GM03348 (cell line): Measurements from ENCODE around the gene ALDH3A2.
"Not testable (repeated sequence)": the region's sequence is repeated elsewhere in the genome, so short reads cannot be mapped to it uniquely, and the experiment has no call there.

Source experiments
- DNase-seq: peaks from one replicate; pipeline ENCODE4 v3.0.0; 2012; ENCODE audit warnings: low spot score

ALDH3A2 gene

DNA sequence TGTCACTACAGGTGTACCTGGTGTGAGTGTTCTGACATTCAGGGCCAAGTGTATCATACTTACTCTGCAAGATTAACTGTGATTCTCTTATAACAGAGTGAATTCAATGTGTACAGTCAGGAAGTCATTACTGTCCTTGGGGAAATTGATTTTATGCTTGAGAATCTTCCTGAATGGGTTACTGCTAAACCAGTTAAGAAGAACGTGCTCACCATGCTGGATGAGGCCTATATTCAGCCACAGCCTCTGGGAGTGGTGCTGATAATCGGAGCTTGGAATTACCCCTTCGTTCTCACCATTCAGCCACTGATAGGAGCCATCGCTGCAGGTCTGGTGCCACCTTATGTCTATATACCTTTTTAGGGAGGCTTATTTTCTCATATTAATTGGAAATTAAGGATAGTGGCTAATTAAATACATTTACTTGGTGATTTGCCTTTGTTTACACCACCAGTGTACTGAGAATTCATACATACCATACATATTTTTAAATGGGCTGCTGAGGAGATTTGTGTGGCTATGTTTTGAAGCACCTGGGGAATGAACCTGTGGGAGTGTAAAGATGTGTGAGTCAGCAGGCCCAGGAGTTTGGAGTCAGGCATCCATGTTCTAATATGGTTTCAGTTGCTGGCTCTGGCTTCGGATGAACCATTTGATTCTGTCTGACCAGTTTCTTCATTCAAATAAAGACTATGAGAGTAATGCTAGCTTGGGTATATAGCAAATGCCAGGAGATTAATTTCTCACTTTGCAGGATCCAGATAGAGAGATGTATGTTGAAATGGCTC is 3.1 kb downstream of the ALDH3A2 start:
- no peak for DNase-seq

DNA sequence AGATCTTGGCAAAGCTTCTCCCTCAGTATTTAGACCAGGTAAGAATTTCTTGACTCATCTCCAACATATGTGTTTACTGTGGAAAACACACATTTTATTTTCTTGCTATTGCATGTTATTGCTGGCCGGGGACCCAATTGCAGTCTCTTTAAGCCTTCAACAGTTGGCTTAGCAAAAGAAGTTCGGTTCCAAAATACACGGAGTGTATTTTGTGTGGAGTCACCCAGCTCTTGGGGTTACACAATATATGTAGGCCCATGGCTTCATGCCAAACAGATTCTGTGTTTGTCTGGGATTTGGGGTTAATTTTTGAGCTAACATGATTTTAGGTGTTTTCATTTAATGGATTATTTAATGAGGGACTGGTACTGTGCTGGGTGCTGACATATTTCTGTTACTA is 4.0 kb downstream of the ALDH3A2 start:
- DNase-seq: no peak

DNA sequence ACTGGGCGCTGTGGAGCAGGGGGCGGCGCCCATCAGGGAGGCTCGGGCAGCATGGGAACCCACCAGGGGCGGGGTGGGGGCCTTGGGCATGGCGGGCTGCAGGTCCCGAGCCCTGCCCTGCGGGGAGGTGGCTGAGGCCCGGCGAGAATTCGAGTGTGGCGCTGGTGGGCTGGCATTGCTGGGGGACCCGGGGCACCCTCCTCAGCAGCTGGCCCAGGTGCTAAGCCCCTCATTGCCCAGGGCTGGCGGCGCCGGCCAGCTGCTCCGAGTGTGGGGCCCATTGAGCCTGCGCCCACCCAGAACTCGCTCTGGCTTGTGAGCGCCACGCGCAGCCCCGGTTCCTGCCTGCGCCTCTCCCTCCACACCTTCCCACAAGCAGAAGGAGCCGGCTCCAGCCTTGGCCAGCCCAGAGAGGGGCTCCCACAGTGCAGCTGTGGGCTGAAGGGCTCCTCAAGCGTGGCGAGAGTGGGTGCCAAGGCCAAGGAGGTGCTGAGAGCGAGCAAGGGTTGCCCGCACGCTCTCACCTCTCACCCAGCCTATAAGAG is 5.9 kb downstream of the ALDH3A2 start:
- DNase-seq: no peak

DNA sequence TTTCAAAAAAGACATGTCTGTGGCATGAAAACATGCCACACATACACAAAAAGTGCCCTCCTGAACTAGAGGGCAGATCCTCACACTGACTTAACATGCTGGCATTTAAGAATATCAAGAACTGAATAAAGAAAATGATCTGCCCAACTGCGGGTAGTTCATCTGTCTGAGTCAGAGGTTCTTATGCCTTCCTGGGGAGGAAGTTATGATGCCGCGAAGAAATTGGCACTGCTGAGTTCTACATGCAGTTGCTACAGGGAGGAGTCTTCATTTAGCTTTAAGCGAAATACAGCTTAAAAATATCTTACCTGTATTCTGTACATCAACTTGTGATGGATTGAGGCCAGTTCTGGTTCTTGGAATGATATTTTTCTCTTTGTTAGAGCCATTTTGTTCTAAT is 6.3 kb downstream of the ALDH3A2 start:
- no peak for DNase-seq

DNA sequence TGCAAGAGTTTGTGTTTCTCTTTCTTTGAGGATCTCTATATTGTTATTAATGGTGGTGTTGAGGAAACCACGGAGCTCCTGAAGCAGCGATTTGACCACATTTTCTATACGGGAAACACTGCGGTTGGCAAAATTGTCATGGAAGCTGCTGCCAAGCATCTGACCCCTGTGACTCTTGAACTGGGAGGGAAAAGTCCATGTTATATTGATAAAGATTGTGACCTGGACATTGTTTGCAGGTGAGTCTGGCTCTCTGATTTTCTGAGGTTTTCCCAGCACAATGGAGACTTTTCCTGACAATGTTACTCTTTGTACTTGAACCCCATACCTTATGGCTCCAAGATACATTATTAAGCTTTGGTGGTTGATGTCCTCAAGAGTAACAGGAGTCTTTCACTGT is 7.8 kb downstream of the ALDH3A2 start:
- DNase-seq: no peak

DNA sequence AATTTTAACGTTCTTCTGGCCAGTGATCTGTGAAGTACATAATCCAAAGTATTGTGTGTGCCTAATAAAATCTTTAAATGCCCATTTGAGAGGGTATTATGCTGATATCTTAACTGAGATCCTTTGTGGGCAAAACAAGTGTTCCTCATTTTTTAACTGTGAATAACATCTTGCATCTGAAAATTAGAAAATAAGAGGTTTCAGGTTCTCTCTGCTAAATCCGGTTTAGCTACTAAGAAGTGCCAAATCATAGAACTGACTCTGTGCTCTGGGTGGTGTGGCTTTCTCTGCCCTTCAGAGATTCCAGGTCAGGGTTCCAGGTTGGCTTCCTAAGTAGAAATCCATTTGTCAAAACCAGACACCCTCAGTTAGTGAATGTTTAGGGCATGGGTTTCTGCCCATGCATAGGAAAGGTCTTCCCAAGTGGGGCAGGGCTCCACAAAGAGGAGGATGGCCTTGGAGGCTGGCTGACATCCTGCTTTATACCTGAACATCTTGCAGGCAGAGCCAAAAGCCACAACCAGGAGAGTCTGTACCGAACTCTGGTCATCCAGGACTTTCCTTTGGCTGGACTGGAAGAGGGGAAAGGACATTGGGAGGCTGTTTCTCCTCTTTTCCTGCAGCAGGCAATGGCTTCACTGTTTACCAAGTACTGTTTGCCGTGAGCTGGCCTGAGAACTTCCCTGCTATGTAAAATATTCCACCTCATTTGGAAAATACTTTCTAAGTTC is 8.5 kb downstream of the ALDH3A2 start:
- no peak for DNase-seq

DNA sequence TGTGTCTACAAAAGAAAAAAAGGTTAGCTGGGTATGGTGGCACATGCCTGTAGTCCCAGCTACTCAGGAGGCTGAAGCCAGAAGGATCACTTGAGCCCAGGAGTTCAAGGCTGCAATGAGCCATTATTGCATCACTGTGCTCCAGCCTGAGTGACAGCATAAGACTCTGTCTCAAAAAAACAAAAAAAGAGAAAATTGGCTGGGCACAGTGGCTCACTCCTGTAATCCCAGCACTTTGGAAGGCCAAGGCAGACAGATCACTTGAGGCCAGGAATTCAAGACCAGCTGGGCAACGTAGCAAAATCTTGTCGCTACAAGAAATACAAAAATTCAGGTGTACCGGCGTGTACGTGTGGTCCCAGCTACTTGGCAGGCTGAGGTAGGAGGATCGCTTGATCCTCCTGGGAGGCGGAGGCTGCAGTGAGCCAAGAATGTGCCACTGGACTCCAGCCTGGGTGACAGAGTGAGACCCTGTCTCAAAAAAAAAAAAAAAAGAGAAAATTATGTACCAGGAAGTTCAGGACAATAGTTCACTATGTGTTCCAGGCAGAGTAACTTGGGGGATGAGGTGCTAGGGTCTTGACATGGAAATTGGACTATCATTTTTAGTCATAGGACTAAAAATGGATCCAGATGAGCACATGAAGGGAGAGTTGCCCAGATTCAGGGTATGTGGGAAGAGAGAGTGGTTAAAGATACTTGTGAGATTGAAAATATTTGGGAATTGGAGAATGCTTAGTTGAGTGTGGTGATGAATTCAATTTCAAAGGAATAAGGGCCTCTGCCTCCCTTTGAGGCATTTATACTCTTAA is 11.0 kb downstream of the ALDH3A2 start:
- no peak for DNase-seq

DNA sequence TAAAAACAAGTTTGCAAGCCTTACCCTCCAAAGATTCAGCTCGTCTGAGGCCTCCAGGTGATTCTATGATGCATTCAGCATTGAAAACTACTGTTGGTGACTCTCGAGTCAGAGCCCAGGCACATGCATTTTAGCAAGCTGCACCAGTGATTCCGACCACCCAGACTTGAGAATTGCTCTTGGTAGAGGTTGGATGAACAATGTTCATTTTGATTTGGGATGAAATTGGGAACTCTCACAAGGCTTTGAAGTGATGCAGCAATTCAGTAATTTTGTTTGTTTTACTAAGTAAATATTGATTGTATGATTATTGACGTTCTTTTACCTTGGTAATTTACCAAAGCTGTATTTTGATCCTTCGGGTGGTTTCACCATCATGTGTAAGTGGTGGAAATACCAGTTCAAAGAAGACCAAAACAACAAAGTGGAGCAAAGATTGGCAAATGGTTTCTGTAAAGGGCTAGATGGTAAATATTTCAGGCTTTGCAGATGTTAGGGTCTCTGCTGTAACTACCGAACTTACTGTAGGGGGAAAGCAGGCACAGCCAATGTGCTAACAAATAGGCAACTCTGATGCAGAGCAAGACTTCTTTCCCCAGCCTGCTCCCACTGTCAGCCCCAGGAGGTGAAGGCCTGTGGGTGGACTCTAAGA is 11.8 kb downstream of the ALDH3A2 start:
- DNase-seq: no peak

DNA sequence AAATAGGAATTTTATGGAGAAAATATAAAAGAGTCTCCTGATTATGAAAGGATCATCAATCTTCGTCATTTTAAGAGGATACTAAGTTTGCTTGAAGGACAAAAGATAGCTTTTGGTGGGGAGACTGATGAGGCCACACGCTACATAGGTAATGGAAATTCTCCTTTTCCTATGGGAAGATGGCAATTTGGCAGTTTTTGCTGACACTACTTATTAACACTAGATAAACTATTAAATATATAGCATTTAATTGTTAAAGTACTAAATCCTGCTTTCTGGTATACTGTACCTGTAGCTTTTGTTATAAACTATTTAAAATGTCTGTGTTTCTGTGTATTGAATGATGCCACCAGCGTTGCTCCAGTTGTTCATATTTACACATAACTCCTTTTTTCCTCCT is 12.6 kb downstream of the ALDH3A2 start:
- DNase-seq: no peak

DNA sequence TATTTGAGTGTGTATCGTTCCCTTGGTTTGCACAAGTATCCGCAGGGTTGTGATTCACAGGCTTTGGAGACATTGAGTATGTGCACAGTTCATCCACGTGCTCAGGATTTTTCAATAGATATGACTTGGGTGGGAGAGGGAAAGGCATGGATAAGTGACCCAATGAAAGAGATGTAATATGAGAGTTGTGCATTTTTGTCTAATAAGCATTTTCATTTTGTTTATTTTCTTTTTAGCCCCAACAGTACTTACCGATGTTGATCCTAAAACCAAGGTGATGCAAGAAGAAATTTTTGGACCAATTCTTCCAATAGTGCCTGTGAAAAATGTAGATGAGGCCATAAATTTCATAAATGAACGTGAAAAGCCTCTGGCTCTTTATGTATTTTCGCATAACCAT is 14.5 kb downstream of the ALDH3A2 start:
- DNase-seq: no peak

DNA sequence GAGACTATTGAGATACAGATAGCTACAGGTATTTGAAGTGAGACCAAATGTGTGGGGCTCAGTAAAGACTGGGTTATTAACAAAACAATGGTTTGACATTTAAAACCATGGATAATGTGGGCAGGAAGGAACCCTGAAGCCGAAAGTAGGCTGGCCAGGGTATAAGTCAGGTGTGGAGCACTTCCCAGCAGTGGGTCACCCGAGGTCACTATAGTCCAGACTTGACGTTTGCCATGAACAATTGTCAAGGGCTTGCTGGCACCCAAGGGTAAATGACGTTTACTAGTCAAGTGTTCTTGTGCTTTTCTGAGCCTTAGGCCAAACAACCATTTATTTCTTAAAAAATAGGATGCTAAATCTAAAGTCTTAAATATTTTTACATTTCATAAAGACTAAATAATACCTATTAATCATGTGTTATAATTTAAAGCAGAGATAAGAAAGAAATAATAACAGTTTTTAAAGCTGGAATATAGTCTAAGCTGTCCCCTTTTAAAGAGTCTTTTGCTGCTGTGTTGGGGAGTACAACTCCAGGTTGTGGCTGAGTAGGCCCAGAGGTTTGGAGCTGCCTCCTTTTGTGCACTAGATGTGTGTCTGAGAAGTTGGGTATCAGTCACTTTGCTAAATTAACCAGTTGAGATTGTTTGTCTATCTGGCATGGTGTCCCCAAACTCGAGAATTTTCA is 15.7 kb downstream of the ALDH3A2 start:
- no peak for DNase-seq

DNA sequence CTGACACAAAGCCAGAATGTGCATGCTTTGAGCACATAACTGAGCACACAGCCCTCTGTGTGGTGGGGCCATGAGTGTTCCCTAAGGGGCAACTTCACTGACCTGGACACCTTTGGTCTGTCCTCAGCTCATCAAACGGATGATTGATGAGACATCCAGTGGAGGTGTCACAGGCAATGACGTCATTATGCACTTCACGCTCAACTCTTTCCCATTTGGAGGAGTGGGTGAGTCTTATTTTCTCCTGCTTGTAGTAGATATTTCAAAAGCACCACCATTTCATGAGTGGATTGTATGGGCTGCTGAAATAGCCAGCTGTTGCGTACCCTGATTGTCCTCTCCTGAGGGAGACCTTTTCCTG is 16.2 kb downstream of the ALDH3A2 start:
- no peak for DNase-seq

DNA sequence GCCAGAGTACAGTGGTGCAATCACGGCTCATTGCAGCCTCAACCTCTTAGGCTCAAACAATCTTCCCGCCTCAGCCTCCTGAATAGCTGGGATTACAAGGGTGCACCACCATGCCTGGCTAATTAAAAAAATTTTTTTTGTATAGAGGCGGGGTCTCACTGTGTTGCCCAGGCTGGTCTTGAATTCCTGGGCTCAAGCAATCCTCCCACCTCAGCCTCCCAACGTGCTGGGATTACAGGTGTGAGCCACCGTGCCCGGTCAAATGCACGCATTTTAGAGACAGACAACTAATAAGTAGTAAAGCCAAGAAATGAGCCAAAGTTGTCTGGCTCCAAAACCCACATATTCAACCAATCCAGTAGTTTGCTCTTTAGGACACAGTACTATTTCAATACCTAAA is 21.1 kb downstream of the ALDH3A2 start:
- DNase-seq: not testable (repeated sequence)

DNA sequence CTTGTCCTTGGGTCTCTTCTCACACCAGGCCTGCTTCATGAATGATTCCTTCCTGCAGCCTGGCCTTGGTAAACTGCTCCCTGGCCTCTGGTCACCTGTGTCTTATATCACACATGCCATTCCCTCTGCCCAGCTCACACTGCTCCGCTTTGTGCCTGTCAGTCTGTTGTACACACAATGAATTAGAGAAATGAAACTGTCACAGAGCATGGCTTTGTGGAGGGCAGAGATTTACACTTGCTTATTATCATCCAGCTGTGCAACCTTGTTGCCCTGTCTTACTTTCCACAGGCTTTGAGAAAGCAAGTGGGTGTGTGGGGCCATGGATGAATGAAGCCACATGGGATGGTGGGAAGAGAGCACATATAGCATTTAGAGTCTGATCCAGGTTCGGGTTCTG is 22.4 kb downstream of the ALDH3A2 start:
- DNase-seq: no peak

DNA sequence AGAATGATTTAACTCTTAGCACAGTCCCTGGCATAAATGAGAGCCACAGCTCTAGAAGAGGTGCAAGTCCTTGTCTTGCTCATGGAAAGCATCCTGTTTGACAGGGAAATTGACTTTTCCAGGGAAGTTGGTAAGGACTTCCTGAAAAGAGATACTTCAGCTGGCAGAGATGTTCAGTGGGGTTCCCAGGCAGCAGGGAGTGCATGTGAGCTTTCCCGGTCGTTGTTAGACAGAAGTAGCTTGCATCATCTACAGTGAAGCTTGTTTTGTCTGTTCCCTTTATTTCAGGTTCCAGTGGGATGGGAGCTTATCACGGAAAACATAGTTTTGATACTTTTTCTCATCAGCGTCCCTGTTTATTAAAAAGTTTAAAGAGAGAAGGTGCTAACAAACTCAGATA is 22.9 kb downstream of the ALDH3A2 start:
- DNase-seq: peak; percentile 24

DNA sequence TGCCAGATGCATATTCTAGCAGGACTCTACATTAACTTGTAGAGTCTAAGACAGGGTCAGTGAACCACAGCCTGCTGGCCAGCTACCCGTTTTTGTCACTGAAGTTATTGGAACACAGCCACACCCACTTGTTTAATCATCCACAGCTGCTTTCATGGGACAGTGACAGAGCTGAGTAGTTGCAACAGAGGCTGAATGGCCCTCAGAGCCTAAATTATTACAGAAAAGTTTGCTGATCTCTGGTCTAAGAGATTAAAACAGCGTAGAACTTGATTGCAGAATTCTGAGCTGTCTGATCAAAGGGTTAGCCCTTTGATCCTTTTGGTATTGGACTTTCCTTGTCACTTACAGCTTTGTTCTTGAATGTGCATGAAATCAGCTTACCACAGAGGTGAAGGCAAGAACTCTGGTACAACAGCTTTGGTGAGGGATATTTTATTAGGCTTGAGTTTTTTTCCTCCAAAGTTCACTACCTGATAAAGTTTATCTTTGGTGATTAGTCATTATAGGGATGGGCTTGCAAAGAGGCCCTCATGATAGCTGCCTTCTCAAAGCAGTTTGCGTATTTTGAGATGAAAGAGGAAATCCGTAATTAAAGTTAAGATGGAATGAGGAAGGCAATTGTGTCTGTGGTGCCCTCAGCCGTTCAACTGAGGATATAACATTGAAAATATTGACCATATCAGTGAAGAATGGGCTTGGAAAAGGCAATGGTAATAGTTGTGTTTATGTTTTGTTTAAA is 23.6 kb downstream of the ALDH3A2 start:
- peak; percentile 31 for DNase-seq

DNA sequence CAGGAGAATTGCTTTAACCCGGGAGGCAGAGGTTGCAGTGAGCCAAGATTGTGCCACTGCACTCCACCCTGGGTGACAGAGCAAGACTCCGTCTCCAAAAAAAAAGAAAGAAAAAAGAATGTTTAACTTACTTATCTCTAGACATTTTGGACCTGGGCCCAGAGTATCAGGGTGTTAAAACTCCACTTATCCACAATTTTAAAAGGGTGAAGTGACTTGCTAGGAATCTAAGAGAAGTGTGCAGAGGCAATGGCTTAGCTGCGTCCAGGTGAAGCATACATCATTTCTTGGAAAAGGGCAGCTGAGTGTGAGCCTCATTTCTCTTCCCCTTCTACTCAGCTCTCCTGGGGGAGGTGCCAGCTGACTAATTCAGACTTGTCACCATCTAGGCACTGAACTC is 25.1 kb downstream of the ALDH3A2 start:
- DNase-seq: no peak

DNA sequence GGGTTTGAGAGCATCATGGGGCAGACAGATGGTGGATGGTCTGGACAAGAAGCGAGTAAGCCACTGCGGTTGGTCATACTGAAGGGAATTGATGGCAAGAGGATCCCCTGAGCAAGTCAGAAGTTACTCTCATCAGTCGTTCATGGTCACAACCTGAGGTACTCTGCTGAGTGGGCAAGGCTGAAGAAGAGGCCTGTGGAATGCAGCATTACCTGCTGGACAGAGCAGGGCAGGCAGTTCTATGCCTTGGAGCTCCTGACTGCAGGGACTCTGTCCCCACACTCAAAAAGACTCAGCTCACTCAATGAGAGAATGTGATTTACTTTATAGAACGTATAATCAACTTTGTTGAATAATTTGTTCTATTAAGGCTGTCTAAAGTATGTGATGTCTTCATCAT is 28.3 kb downstream of the ALDH3A2 start:
- DNase-seq: no peak

DNA sequence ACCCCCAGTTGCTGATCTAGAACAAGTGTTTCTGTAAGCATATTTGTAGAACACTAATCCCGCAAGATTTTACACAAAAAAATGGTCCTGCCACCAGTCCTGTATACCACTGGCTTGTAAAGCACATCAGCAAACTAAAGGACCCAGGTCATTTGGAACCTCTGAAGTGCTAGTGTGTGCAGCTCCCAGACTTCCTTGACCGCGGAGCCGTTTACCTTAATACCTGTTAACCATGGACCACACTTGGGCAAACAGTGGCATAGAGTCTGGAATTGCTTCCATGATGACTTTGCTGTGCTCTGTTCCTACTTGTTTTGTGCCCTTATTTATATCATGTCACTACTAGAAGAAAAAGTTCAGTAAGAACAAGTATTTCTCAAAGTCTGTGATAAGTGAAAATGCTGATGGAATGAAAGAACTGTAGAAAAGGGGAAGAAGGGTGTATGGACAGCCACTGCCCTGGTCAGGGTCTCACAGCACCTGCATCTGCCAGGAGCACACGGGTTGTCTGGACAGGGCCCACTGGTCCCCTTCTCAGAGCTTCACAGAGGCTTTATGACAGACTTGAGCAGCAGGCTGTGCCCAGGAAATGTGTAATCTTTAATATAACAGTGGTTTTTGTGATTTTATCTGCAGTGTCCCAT is 29.3 kb downstream of the ALDH3A2 start:
- no peak for DNase-seq
